OCI-LY7 (cell line): ENCODE measurements around the gene IP6K2. TPM values are rescaled to one million over a fixed set of nuclear protein-coding genes. Genes with fewer than 3 reads are reported as not detected.

Source experiments
- BruUV-seq: library from RNA; stranded (reverse); fragments of 400-500 nt; replicated peaks from 2 replicates; lab custom pipeline; 2021; lab: Mats Ljungman, UMichigan
- CTCF ChIA-PET: fragments of 300-600 bp; sonication (Branson Sonifier 250); formaldehyde crosslinking; loops from one replicate; lab custom pipeline; 2022; ENCODE audit warnings: antibody characterized with exemption; ENCODE audit not compliant: unreplicated experiment; lab: Charles Lee
- POLR2A ChIA-PET: fragments of 300-600 bp; sonication (Branson Sonifier 250); formaldehyde crosslinking; loops from one replicate; lab custom pipeline; 2022; ENCODE audit warnings: antibody characterized with exemption; lab: Charles Lee
- DNase-seq: peaks from one replicate; pipeline ENCODE4 v3.0.0-alpha.2; 2015; ENCODE audit warnings: low spot score
- H2AFZ ChIP-seq: fragments of 200-600 bp; sonication (generic), shearing (Covaris generic); 2 replicates; pipeline ENCODE4 v1.6.1; 2014; ENCODE audit warnings: mild to moderate bottlenecking, antibody characterized with exemption, low read length, moderate library complexity
- H3K27ac ChIP-seq: fragments of 200-600 bp; sonication (generic); 2 replicates; pipeline ENCODE4 v1.5.1; 2014; ENCODE audit warnings: mixed run types, low read depth, mild to moderate bottlenecking, moderate library complexity, low read length, inconsistent platforms; ENCODE audit not compliant: poor library complexity, severe bottlenecking
- H3K36me3 ChIP-seq: fragments of 200-600 bp; sonication (generic); 2 replicates; pipeline ENCODE4 v1.6.1; 2014; ENCODE audit warnings: mild to moderate bottlenecking, antibody characterized with exemption, low read length, moderate library complexity, mixed read lengths; ENCODE audit not compliant: insufficient read depth
- H3K4me1 ChIP-seq: fragments of 200-600 bp; sonication (generic); 2 replicates; pipeline ENCODE4 v1.5.1; 2014; ENCODE audit warnings: mild to moderate bottlenecking, low read length; ENCODE audit not compliant: insufficient read depth, poor library complexity, severe bottlenecking
- H3K4me2 ChIP-seq: fragments of 200-600 bp; sonication (generic); 2 replicates; pipeline ENCODE4 v1.6.1; 2014; ENCODE audit warnings: mild to moderate bottlenecking, low read length
- H3K4me3 ChIP-seq: fragments of 200-600 bp; sonication (generic); 2 replicates; pipeline ENCODE4 v1.5.1; 2014; ENCODE audit warnings: mild to moderate bottlenecking, low read depth, low read length; ENCODE audit not compliant: poor library complexity, severe bottlenecking
- H3K79me2 ChIP-seq: fragments of 200-600 bp; sonication (generic); 2 replicates; pipeline ENCODE4 v1.6.1; 2016; ENCODE audit warnings: low read depth, mild to moderate bottlenecking, low read length, moderate library complexity, mixed read lengths; ENCODE audit not compliant: insufficient read depth
- H3K9me2 ChIP-seq: fragments of 200-600 bp; sonication (generic); 2 replicates; pipeline ENCODE4 v1.6.1; 2016; ENCODE audit warnings: mild to moderate bottlenecking, low read length, mixed read lengths; ENCODE audit not compliant: insufficient read depth
- H3K9me3 ChIP-seq: fragments of 200-600 bp; sonication (generic); 2 replicates; pipeline ENCODE4 v1.6.1; 2014; ENCODE audit warnings: mild to moderate bottlenecking, mixed run types, low read length, mixed read lengths
- H4K20me1 ChIP-seq: fragments of 200-600 bp; sonication (generic); 2 replicates; pipeline ENCODE4 v1.6.1; 2014; ENCODE audit warnings: mild to moderate bottlenecking, antibody characterized with exemption, low read length, moderate library complexity, mixed read lengths; ENCODE audit not compliant: insufficient read depth
- CTCF ChIP-seq: fragments of 200-600 bp; sonication (generic); conservative IDR thresholded peaks from 2 replicates; pipeline ENCODE4 v1.5.1; 2014; ENCODE audit warnings: mild to moderate bottlenecking, antibody characterized with exemption, low read length, moderate library complexity, mixed read lengths
- EZH2phosphoT487 ChIP-seq: fragments of 200-600 bp; sonication (generic); IDR thresholded peaks from 2 replicates; pipeline ENCODE4 v1.6.1; 2018; ENCODE audit warnings: low read depth, borderline replicate concordance, mild to moderate bottlenecking, mixed run types, antibody characterized with exemption, low read length, moderate library complexity, mixed read lengths
- intact Hi-C: fragments of 100-400 bp; cut with micrococcal nuclease; formaldehyde crosslinking; loops from one replicate; pipeline ENCODE4 v1.10.0; 2022; ENCODE audit not compliant: unreplicated experiment
- total RNA-seq, 2 experiments: library from RNA; depleted of rRNA in 1 of 2; stranded (reverse); fragments of >200 nt in 1 of 2; shearing (Covaris generic) in 1 of 2; gene quantifications; 2 replicates each; pipeline ENCODE4 v1.2.3, GENCODE V29; 2014 to 2022

IP6K2 gene
- total RNA-seq, 2 experiments from 2014 or later: 77.0 to 92.7 TPM

GRCh38 chr3:48672522-48672921 lies 44.5 kb downstream of the IP6K2 start:
- no peak overlapping the region for H3K27ac ChIP-seq
- CTCF ChIA-PET: no interaction called here
- H3K4me1 ChIP-seq: no peaks in the 10 kb centered on the region
- no peaks in the 10 kb centered on the region for H3K79me2 ChIP-seq
- no peaks in the 10 kb centered on the region for H3K9me3 ChIP-seq
- no peak overlapping the region for H2AFZ ChIP-seq
- no peak for DNase-seq
- POLR2A ChIA-PET: no interaction called here
- no peaks in the 10 kb centered on the region for H3K9me2 ChIP-seq
- H3K4me3 ChIP-seq: no peak overlapping the region
- no TSS peak for BruUV-seq
- H3K4me2 ChIP-seq: no peak overlapping the region
- peaks cover 39% of the 10 kb centered on the region for H3K36me3 ChIP-seq
- no peak for TF ChIP-seq CTCF
- TF ChIP-seq EZH2phosphoT487: no peak
- intact Hi-C loops: no loop called here
- no peaks in the 10 kb centered on the region for H4K20me1 ChIP-seq

- ChIA-PET CTCF (no interaction called here), POLR2A (interaction anchor here (0.5 to 0.7 kb wide), 2 partner anchors 53 to 54 kb away, joined by 4 to 5 read pairs; no protein-coding TSS in a partner anchor)
- Histone ChIP-seq H3K79me2 (no peaks in the 10 kb centered on the region), H3K4me2 (no peak overlapping the region), H3K9me3 (no peaks in the 10 kb centered on the region), H2AFZ (no peak overlapping the region), H3K4me3 (no peak overlapping the region), H3K36me3 (peaks cover 2% of the 10 kb centered on the region), H3K9me2 (no peaks in the 10 kb centered on the region), H3K4me1 (no peaks in the 10 kb centered on the region), H4K20me1 (no peaks in the 10 kb centered on the region), H3K27ac (no peak overlapping the region)
- DNase-seq: no peak
- TF ChIP-seq EZH2phosphoT487 (no peak), CTCF (no peak)
- intact Hi-C loops: loop anchor here (5.0 kb wide), 1 partner anchor 103 kb away; the partner anchor contains the start of gene UCN2
- no TSS peak for BruUV-seq
Observed at GRCh38 chr3:48664929-48665328, 52.1 kb downstream of the IP6K2 start.

GRCh38 chr3:48664313-48664644 lies 52.7 kb downstream of the IP6K2 start:
- peak overlapping the region; percentile 93 for H3K4me2 ChIP-seq
- no TSS peak for BruUV-seq
- DNase-seq: no peak
- no peaks in the 10 kb centered on the region; the same call in none of the 2 replicates for H3K36me3 ChIP-seq
- no peaks in the 10 kb centered on the region for H3K79me2 ChIP-seq
- CTCF ChIA-PET: interaction anchor here (1.8 kb wide), 1 partner anchor 29 kb away, joined by 10 read pairs; the partner anchor contains the start of gene SLC26A6
- intact Hi-C loops: loop anchor here (5.0 kb wide), 1 partner anchor 102 kb away; the partner anchor contains the start of gene UCN2
- no peaks in the 10 kb centered on the region for H3K9me2 ChIP-seq
- H3K9me3 ChIP-seq: no peaks in the 10 kb centered on the region
- H3K4me1 ChIP-seq: no peaks in the 10 kb centered on the region
- no peak overlapping the region for H3K27ac ChIP-seq
- no peak overlapping the region; the same call in 1 of the 2 replicates for H2AFZ ChIP-seq
- TF ChIP-seq EZH2phosphoT487 (no peak), CTCF (peak; percentile 37; the same call in 1 of the 2 replicates)
- peak overlapping the region; percentile 80 for H3K4me3 ChIP-seq
- POLR2A ChIA-PET: interaction anchor here (0.5 kb wide), 1 partner anchor 54 kb away, joined by 4 read pairs; no protein-coding TSS in a partner anchor
- H4K20me1 ChIP-seq: no peaks in the 10 kb centered on the region
